GM18517 (cell line): ENCODE measurements around the gene CYFIP1.

Experiments used
- ATAC-seq: cut with Tn5 transposase; IDR thresholded peaks from one replicate; pipeline ENCODE4 v1.9.1; 2021; ENCODE audit warnings: mild to moderate bottlenecking, moderate library complexity; ENCODE audit not compliant: unreplicated experiment

CYFIP1 gene

DNA sequence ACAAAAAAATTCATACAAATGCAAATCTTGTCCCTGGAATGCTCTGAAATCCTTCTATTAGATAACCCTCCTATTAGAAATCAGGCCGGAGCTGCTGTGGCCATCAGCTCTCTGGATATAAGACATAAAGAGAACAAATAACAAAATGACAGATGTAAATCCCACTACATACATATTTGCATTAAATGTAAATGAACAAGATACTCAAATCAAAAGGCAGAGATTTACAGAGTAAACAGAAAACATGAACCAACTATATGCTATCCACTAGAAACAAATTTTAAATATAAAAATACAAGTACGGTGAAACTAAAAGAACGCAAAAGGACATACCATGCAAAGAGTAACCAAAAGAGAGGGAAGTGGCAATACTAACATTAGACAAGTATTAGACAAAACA lies 10.7 kb downstream of the CYFIP1 start:
- no peak for ATAC-seq

DNA sequence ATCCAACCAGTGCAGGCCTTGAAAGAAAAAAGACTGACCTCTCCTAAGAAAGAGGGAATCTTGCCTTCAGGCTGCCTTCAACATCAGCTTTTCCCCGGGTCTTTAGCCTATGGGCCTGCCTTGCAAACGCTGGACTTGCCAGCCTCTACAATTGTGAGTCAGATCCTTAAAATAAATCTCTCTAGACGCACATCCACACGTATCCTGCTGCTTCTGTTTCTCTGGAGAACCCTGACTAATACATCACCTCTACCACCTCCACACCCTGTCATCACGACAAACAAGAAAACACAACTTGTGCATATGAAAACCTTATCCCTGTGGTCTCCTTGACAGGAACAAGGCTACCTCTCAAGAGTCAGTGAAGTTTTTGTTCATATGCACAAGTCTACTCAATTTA lies 11.8 kb downstream of the CYFIP1 start:
- ATAC-seq = no peak

DNA sequence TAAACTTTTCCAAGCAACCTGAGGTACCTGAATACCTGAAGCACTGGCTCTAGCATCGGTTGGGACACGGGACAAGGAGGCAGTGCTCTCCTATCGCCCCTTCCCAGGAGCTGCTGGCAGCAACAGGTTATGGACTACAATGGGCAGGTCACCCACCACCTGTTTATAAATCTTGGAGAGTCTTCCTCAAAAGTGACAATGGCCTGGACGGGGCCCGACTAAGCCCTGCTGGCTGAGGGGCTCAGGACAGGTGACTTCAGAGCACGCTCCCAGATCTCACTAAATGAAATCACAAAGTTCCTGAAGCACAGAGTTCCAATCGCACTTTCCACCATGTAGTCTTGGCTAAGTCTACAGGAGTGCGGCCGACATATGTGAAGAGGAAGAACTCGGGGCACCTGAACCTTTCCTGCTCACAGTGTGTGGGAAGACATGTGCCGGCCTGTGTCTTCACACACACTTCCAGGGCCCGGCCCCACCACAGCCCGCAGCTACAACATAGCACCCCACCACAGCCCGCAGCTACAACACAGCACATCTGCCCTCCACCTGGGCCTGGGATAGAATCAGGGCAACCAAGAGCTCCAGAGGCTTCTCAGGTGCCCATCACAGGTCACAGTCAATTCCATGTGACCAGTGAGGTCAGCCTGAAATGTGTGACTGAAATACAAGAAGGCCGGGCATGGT lies 12.9 kb downstream of the CYFIP1 start:
- no peak for ATAC-seq

DNA sequence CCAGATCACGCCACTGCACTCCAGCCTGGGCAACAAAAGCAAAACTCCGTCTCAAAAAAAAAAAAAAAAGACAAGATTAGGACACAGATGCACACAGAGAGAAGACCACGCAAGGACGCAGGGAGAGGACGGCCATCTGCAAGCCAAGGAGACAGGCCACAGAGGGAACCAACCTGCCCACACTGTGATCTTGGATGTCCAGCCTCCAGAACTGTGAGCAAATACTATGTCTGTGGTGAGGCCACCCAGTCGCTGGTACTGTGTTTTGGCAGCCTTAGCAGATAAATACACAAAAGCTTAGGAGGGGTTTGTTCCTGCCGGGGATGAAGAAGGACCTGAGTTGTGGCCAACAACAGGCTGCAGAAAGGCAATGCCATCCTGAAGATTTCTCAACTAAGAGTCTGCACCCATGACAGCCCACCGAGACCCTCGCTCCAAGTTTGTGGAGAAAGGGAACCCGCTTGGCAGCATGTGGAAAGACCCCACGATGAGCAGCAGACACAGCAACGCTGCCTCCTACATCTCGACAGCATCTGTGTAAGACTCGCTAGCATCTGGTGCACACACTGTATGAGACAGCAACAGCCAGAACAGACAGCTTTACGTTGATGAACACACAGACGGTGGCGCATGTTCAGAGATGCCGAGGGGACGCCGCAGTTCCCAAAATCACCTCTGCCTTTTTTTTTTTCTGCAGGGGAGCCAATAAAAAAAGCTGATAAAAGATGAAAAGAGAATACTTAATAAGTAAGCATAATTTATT lies 13.7 kb downstream of the CYFIP1 start:
- no peak for ATAC-seq

DNA sequence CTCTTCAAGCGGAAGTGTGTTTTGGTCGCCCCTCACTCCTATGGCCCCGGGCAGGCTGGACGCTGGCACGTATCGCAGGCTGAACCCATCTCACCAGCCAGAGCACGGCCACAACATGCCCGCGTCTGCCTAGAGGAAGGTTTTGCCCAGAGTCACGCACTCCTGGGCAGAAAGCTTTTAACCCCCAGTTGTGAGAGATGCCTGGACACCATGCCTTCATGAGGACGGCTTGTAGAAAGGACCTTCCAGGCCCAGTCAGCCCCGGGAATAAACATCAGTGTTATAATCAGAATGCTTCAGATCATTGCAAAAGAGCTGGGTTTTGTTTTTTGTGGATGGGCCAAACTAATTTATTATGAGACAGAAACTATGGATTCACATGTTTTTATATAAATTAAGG lies 16.5 kb downstream of the CYFIP1 start:
- no peak for ATAC-seq

DNA sequence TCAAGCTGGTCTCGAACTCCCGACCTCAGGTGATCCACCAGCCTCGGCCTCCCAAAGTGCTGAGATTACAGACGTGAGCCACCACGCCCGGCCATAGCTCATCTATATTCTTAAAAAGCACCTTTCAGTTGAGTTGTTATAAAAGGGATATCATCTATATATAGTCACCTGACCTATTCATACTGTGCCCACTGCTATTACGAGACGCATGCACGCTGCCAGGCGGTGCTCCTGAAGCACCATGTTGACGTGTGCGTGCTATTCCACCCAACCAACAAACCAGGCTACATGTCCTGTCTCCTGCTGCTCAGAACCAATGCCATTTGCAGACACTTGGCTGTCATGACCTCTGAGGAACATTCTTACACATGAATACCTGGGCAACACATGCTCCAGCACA lies 17.6 kb downstream of the CYFIP1 start:
- ATAC-seq = no peak

DNA sequence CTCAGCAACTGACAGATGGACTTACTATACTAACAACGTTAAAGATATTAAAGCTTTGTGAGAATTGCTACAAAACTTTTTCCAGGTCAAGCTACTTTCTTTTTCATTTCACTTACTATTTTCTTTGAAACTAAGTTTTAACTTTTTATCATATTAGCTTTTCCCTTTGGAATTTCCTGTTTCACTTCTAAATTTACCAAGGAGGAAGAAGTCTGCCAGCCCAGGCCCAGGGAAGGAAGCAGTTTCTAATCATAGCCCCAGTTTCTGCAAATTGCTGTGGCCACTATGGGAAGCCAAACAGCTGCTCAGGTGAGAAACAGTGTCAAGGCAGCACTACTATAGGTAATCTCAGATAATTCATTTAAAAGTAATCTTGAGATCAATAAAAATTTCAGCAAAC lies 18.4 kb downstream of the CYFIP1 start:
- no peak for ATAC-seq

DNA sequence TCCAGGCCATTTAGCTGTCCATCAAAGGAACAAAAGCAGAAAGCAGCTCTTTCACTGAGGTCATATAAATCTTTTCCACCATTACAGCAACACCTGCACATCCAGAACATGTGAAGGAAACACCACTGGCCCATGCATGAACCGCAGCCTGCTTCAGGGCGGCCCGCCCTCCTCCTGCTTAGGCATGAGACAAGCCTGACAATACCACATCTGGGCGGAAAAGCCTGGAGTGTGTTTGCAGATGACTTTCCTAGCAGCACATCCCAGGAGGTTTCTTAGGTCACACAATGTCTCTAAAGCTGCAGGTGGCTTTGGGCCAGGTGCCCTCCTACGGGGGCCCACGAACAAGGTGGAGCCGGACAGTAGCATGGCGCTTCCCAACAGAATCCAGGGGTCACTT lies 19.6 kb downstream of the CYFIP1 start:
- ATAC-seq = no peak

DNA sequence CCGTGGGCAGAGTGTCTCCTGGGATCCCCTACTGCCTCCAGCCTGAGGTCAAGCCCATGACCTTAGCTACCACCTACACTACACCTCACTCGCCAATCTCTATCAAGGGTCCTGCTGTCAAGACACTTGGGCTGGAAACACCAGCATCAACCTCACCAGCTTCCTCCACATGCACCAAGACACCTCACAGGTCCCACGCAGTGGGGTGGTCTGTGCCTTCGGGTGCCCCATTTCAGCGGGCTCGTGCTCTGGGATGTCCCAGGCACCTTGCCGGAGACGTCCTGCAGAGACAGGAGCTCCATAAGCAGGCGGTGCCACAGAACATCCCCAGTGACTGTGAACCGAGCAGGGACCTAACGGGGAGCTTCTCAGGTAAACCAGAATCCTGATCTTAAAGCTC lies 20.0 kb downstream of the CYFIP1 start:
- no peak for ATAC-seq

DNA sequence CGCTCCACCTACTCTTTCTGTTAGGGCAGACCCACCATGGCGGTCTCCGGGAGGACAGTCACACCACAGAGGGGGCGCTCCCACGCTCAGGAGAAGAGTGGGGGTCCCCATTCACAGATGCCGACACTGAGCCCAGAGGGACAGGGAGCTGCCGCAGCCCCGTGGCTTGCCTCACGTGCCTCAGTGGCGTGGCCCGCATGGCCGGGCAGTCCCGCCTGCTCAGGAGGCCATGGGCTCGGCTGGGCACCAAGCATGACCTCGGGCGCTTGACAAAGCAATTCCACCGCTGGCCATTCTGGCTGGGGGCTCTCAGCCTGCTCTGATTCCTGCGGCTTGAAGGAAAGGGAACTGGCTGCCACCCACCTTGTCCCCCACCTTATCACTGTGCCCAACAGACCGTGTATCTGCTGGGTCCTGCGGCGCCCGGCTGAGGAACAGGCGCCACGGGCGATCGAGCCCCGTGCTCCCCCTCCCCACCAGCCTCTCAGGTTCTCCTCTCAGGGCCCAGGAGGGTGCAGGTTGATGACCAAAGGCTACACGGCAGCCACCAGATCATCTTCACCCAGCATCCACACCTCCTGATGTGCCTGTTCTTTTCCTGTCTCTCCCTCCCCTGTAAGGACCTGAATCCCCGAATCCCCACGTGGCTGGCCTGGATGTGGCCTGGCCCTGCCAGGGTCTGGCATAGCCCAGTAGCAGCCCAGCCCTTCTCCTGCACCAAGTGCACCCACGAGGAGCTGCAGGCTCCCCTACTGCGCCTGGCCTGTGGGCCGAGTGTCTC lies 20.7 kb downstream of the CYFIP1 start:
- ATAC-seq = no peak

DNA sequence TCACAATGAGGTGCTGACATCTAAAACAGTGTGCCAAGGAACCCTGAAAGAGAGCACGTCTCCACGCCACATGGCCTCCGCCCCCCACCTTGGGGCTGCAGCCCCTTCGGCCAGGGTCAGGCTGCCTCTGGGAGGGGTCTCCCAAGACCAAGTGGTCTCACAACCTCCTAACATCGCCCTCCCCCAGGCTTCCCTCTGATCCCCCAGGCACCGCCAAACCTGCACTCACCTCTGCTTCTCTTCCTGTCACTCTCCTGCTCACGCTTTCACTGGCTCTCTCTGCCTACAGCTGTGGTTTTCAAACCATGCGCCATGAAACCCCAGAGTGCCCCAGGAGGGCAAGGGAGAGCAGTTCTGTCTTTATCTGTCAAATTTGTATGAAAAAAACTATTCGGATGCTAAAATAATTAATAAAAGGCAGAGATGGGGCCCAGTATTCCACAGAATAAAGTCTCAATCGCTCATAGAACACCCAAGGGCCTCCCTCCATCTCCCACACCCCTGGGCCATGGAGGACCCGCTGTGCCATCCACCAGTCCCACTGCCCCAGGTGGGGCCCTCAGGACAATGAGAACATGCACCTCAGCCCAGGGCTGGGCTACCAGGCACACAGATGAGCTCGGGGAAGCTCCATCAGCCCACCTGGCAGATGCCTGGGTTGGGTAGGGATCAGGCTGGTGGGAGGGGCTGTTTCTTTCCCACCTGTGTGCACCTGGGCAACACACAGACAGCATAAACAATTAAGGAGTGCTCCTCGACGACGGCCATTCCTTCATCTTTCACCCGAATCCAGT lies 21.5 kb downstream of the CYFIP1 start:
- ATAC-seq = no peak

DNA sequence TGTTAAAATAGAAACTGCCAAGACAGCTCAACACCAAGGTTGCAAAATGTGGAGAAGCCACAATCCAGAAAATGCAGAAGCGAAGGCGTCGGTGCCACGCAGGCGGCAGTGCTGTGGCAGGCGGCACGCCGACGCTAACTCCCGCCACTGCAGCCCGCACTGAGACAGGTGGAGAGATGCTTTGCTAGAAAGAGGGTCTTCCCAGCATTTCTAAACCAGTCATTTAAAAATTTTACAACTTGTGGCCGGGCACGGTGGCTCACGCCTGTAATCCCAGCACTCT lies 23.2 kb downstream of the CYFIP1 start:
- ATAC-seq = no peak

DNA sequence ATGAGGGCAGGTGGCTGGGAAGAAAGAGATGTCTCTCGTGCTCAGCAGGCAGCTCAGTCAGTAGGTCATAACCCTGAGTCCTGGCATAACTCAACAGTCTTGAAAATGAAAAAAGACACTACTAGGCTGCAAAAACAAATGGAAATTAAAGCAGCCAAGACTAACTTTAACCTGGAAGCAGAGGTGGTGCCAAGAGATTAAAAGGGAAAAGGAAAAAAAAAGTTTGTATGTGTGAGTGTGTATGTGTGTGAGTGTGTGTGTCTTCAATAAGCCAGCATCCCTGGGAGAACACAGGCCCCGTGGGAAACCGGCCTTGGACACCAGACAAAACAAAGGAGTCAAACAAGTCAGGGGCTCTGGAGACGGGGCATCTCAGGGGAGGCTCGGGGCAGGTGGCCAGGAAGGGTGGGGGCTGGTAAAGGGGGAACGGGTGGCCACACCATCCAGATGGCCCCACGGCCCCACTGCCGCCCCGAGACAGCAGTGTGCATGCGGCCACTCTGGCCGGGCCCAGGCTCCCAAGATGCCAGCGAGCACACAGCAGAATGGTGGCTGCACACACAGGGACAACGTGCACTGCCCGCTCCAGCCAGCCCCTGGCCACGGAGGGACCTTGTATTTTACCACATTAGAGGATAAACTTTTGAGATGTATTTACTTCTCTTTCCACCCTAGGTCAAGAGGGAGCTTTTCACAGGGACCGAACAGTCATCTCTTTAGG lies 23.8 kb downstream of the CYFIP1 start:
- no peak for ATAC-seq

DNA sequence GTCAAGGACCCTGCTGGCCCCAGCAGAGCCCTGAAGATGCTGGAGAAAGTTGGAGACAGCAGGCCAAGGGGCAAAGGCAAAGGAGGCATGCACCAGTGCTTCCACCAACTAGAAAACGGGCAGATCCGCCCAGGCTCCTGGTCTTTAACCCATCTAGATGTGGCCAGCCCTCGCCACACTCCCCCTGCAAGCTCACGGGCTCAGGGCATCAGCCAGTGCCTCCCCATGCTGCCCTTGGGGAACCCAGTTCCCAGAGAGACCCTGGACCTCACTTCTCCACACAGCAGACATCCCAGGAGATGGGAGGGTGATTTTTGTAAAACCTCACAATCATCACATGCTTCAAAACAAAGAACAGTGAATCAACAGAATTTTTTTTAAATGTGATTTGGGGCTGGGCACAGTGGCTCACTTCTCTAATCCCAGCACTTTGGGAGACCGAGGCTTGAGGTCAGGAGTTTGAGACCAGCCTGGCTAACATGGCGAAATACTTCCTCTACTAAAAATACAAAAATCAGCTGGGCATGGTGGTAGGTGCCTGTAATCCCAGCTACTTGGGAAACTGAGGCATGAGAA lies 24.5 kb downstream of the CYFIP1 start:
- ATAC-seq = no peak

DNA sequence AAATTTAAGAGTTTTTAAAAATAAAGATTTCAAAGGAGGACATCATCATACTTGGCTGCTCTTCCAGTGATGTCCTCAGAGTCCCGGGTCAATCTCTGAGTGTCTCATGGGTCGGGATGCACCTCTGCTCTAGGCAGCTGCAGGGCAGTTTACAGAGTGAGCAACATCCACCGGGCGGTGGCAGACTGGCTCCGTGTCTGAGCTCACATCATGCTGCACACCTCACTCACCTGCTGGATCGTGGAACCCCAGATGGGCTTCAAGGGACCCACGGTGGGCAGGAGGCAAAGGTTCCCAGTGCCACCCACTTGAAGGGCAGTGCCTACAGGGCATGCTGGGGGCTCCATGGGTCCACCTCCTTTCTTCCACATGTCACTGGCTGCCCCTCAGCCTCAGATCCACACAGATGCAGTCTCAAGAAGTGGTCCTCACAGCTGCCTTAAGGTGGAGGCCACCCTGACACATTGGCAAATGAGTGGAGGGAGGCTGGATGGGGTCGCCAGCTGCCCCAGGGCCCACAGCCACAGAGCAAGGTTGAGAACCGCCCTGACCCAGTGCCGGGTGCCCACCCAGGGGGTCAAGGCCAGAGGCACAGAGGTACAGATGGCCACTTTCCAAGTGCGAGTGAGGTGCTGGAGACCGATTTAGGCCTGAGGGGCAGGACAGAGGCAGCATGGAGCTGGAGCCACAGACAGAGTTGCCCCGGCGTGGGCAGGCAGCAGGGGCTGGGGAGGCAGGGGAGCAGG lies 25.2 kb downstream of the CYFIP1 start:
- ATAC-seq = no peak

DNA sequence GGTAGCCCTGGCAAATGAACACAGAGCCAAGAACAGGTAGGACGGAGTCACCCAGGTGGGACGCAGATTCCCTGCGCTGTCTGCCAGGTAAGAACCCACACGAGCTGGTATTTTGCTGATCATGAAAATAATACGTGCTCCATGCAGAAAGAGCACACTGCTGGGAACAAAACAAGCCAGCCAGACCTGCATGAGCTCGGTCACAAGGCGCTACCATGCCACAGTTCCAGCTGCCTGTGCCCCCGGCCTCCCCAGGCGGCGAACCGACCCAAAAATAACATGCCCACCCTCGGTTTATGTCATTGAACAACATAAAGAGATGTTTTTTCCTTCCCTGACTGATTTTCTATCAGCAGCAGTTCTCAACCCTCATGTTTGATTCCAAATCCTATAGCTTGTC lies 25.8 kb downstream of the CYFIP1 start:
- no peak for ATAC-seq

DNA sequence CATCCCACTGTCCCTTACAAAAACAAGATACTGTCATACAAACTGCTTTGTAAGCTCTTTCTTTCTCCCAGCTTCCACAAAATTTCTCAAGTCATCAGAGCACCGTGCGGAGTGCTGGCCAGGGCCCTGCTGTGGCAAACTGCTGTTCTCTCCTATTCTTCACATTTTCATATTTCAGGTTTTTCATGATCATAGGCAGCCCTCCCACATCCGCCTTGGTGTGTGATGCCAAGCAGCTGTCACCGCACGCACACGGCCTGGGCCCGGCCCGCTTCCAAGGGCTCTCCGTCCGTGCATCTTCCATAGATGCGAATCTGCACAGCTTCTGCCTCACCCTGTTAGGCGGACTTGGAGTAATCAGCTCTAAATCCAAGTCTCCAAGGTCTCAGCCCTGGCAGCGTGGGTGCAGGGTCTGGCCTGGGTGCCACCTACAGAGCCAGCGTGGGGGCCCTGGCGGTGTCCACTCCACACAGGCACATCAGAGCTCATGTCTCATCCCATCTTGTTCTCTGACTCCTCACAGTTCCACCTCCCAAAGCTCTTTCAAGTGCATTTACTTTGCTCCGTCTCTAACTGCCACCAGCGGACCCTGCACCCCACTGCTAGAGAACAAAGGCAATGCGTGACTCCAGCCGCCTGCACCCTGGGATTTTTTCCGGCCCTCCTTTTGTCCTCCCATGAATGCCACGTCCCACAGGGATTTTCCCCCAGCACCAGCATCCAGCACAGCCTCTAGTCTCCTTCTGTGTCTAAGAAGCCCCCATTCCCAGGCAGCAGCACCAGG lies 27.2 kb downstream of the CYFIP1 start:
- no peak for ATAC-seq

DNA sequence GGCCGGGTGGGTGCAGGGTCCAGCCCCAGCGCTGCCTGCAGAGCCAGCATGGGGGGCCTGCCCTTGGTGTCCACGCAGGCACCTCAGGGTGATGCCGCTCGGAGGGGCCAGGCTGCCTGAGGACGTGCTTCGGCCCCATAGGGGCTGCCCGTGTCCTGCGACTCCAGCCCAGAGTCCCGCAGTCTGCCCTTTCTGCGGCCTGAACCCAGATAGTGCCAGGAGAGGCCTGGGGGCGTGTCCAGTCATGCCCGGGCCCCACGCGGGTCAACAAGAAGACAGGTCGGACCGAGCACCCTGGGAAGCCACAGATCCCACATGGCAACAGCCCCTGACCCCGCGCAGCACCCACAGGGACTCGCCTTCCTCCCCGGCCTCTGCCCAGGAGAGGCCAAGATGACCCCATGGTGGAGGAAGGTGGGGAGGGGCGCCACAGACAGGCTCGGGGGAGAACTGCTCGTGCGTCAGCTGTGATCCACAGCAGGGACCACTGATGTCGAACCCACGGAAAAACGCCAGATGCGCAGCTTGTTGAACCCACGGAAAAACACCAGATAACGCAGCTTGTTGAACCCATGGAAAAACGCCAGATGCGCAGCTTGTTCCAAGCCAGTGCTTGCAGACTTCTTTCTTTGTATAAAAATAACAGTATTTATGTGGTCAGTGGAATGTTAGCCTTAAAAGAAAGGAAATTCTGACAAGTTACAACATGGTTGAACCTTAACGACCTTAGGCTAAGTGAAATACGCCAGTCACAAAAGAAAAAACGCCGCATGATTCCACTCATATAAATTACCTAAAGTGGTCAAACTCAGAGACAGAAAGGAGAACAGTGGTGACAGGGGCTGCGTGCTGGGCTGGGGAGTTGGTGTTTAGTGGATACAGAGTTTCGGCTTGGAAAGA lies 28.5 kb downstream of the CYFIP1 start:
- no peak for ATAC-seq
